HG03135 (cell line): Measurements from ENCODE around the gene GJC2.

ENCODE experiments used
- ATAC-seq: cut with Tn5 transposase; IDR thresholded peaks from one replicate; pipeline ENCODE4 v1.9.1; 2021; ENCODE audit warnings: mild to moderate bottlenecking, moderate library complexity; ENCODE audit not compliant: unreplicated experiment

Gene GJC2

GRCh38 chr1:228156515-228156881 is 6.8 kb downstream of the GJC2 start:
- no peak for ATAC-seq

DNA sequence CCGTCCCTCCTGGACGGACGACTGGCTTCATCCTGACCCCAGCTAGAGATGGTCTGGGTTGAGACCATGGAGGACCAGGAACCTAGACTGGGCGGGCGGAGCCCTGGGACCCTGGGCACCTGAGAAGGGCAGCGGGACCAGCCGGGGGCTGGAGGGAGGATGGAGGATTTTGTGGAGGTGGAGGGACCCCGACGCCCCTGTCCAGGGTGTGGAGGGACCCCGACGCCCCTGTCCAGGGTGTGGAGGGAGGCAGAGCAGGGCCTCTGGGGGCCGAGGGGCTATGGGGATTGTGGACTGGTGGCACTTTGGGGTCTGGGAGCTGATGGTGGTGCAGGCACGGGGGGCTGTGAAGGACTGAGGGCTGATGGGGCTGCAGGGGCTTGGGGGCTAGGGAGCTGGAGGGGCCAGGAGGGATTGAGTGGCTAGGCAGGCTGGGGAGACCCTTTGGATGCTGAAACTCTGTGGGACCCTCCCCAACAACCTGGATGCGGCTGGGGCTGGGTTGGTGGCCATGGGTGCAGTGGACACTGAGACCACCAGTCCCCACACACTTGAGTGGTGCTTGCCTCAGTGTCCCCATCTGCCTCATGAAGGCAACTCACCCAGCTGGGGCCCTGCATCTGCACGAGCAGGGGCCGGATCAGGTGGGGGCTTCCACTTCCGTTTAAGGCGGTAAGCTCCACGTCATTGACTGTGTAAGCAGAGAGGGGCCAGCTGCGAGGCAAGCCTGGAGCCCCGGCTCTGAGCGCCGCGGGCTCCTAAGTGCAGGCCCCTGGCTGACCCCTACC is 7.4 kb downstream of the GJC2 start:
- ATAC-seq = no peak

DNA sequence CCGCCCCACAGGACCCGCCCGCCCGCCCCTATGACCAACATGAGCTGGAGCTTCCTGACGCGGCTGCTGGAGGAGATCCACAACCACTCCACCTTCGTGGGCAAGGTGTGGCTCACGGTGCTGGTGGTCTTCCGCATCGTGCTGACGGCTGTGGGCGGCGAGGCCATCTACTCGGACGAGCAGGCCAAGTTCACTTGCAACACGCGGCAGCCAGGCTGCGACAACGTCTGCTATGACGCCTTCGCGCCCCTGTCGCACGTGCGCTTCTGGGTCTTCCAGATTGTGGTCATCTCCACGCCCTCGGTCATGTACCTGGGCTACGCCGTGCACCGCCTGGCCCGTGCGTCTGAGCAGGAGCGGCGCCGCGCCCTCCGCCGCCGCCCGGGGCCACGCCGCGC is 8.0 kb downstream of the GJC2 start:
- ATAC-seq = no peak

DNA sequence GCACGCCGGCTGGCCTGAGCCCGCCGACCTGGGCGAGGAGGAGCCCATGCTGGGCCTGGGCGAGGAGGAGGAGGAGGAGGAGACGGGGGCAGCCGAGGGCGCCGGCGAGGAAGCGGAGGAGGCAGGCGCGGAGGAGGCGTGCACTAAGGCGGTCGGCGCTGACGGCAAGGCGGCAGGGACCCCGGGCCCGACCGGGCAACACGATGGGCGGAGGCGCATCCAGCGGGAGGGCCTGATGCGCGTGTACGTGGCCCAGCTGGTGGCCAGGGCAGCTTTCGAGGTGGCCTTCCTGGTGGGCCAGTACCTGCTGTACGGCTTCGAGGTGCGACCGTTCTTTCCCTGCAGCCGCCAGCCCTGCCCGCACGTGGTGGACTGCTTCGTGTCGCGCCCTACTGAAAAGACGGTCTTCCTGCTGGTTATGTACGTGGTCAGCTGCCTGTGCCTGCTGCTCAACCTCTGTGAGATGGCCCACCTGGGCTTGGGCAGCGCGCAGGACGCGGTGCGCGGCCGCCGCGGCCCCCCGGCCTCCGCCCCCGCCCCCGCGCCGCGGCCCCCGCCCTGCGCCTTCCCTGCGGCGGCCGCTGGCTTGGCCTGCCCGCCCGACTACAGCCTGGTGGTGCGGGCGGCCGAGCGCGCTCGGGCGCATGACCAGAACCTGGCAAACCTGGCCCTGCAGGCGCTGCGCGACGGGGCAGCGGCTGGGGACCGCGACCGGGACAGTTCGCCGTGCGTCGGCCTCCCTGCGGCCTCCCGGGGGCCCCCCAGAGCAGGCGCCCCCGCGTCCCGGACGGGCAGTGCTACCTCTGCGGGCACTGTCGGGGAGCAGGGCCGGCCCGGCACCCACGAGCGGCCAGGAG is 8.6 kb downstream of the GJC2 start:
- ATAC-seq = no peak

- ATAC-seq = no peak
Observed at GRCh38 chr1:228159008-228159665, 9.4 kb downstream of the GJC2 start.

GRCh38 chr1:228160201-228160761 is 10.6 kb downstream of the GJC2 start:
- no peak for ATAC-seq

- no peak for ATAC-seq
Observed at GRCh38 chr1:228161362-228161761, 11.6 kb downstream of the GJC2 start.

DNA sequence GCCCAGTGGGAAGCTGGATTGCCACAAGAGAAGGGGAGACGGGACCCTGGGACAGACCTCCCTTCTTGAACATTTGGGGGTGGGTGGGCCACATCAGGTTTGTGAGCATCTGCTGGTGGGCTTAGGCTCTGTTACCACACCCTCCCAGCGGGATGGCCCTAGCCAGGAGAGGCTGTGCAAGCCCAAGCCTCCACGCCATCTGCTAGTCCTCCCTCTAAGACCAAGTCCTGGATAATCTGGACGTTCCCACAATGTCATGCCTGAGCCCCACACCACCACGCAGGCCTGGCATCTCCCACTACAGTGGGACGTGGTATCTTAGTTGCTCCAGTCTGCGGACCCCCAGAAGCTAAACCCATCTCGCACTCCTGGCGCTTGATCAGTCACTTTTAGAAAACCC is 12.1 kb downstream of the GJC2 start:
- no peak for ATAC-seq

- ATAC-seq = no peak
Observed at GRCh38 chr1:228162286-228163006, 12.7 kb downstream of the GJC2 start.

GRCh38 chr1:228163007-228163753 is 13.4 kb downstream of the GJC2 start:
- no peak for ATAC-seq

DNA sequence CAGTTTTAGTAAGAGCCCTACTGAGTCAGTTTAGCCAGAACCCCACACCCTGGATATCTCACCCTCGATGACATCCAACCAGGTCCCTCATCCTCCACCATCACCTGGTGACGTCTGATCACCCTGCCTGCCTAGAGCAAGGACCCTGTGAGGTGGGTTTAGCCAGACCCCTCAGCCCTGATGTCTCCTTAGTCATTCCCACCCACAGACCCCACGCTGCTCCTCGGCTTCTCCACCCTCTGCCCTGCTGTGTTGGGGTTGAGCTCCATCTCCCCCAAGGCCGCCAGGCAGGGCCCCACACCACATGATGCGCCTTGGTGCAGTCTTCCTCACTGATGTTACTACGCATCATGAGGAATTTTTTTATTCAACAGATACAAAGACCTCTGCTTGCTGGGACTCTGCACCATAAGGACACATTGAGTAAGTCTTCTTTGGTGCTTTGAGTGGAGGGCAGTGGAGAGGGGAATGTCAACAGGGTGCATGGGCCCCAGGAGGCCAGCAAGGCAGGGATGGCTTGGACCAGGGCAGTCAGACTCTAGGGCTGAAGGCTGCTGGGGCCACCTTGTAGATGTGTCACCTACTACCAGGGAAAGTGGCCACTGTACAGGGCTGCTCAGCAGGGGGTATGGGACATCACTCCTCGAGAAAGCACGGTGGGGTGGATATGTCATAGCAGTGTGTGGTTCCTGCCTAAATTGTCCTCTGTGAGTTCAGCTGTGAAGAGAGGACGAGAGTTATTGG is 14.2 kb downstream of the GJC2 start:
- ATAC-seq = no peak

- peak; percentile 0 for ATAC-seq
Observed at GRCh38 chr1:228164561-228165371, 15.0 kb downstream of the GJC2 start.

- ATAC-seq = peak; percentile 83
Observed at GRCh38 chr1:228165372-228166169, 15.8 kb downstream of the GJC2 start, which contains the start of gene IBA57. Gene IBA57 (plus strand): TSS chr1:228165804. CDS start chr1:228165817, 13 bp downstream.

DNA sequence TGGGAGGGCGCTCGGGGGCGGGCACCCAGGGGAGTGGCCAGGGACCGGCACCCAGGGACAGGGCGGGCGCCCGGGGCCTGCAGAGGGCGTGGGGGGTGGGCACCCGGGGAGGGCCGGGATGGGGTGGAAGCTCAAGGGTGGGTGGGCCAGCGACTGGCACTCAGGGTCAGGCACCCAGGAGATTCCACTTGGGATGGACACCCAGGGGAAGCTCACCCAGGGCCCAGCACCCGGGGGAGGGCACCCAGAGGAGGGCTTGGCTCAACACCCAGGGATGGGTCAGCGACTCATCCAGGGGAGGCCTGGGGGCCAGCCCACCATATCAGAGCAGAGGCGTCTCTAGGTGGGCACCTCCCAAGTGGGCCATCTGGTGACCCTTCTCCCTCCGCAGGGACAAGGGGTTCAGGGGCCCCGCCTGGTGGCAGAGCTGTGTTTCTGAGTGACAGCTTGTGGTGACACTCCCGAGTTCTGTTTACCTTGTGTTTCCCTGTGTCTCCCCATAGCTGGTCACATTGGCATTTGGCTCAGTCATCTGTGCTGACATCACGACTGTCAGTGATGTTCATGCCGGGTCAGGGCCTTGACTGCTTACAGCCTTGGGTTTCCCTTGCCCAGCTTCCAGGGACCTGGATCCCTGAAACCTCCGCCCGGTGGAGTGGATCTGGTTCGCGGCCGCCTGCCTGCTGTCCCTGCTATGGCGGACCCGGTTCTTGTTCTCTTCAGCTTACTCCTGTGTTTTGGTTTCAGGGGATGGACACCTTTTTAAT is 16.6 kb downstream of the GJC2 start:
- peak; percentile 17 for ATAC-seq

DNA sequence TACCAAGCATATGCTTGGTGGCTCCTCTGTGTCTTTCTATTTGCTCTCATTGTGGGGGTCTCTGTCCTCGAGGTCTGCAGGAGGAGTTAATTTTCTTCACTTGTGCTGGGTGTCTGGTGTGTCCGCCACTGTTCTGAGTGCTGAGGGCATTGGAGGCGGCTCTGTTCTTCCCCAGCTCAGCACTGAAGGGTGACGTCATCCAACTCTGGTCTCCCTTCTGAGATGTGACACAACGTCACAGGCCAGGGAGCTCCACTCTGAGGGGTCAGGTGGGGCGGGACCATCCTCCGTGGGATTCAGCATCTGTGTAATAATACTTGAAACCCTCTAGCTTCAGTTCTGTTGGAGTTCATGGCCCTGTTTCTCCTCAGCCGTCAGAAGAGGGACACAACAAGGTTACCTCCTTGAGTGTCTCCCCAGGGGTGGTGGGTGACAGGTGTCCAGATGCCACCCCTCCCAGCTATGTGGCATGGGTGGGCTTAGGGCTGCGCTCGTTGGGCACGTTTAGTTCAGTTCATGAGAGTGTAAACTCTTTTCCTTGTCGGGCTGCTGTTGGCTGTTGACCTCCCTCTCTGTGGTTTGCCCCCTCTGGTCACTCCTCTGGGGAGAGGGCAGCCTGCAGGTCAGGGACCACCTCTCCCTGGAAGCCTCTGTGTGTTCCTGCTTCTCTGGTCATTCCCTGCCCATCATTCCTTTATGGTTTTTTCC is 19.0 kb downstream of the GJC2 start:
- ATAC-seq = no peak

GRCh38 chr1:228169345-228169744 is 19.6 kb downstream of the GJC2 start:
- no peak for ATAC-seq
